Measurements from ENCODE around the gene AFF3.
"Not testable (repeated sequence)": the region's sequence is repeated elsewhere in the genome, so short reads cannot be mapped to it uniquely, and the experiment has no call there.

The AFF3 gene

DNA sequence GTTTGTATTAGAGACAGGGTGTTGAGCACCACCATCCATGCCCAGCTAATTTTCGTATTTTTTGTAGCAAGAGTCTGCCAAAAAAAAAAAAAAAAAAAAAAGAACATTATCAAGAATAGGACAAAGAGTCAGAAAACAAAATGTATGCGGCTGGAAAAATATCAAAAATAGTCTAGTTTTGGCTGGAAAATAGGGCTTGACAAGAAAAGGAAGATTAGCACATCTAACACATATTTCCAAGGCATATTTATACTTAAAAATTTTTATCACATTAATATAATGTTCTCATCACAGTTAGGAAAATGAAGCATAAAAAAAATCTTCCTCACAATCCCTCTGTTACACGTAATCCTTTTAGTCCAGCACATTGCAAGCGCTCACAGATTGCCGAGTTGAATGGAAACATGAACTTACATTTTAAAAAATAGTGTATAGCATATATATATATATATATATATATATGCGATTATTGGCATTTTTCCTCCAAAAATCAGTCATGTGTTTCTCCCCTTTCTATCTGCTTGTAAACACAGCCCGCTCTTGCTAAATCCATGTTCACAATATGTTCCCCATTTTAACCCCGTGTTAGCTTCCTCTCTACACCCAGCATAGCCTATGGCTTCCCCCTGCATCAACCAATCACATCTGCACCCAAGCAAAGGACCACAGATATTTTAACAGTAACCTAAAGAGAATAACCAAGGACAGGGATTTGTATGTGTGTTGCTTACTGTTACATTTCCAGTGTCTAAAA, 183.0 kb downstream of the AFF3 start:
- no peak for DNase-seq

DNA sequence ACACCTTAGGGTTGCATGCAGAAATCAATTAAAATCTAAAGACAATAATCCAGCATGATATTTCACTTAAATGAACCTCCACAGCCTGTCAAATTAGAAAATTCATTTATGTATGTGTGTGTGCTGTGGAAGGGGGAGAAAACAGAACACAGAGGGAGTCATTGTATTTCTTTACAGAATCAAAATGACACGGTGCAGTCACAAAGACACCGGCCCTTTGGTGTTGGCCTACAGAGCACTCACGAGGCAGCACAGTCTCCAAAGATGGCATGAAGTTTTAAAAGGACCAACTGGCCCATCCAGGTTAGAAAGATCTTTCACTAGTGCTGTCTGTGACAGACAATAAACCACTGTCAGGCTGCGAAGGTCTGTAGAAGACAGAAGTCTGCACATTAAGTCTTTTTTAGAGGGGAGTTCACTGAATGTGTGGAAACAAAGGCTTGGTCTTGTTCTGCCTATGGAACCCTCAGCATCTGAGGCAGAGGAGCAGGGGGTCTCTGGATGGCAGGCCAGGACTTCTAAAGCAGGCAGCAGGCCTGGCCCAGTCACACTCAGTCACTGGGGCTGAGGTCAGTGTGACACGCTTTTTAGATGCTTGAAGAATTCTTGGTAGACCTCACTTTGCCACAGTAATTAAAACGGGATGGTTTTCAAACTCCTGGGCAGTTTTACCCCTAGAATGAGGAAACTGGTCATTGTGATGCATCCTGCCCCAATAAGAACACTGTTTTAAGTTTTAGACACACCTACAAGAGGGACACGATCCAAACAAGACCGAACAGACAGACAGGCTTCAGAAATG, 184.9 kb downstream of the AFF3 start:
- no peak for DNase-seq

DNA sequence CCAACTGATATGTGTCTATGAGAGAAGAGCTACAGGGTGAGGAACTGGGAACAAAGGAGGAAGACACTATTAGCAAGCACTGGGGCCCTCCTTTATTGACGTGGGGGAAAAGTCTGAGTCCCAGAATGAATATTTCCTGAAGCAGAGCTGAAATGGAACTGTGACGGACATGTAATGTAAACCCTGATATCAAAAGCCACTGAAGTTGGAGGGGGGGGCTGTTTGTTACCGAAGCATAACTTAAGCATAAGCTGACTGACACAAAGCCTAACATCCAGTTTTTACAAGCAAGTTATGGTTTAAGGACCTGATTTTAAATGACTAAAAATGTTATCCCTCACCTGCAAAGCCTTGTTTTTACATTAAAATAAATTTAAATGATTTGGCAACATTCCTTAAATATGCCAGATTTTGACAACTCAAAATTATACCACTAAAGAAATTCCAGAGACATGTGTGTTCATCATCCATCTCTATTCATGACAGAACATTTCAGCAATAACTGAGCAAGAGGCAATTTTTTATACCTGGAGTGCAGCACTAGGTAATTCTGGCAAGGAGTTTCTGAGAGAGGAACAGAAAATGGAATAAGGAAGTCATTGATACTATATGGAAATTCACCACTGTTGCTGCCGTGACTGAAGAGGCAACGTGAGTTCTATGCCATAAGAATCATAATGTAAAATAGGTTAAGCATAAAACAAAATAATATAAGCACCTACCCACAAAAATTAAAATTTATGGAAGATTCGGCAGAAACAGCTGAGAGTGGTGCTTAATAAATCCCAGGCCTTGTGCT, 186.0 kb downstream of the AFF3 start:
- no peak for DNase-seq

DNA sequence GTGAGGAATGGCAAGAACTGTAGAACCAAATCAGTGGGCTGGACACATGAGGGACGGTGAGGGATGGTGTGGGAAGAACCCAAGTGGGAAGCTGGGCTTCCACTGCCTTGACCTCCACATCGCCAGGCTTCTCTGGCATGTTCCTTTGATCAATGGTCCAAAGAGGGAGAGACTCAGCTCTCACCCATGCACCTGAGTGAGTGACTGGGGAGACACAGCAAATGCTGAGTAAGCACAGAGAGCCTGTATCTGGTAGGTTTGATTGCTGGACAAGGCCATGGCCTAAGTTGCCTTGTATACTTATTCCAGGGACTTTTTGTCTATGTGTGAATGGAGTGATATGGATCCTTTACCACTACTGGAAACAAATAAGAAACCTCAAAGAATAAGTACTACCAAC, 188.6 kb downstream of the AFF3 start:
- DNase-seq = no peak

DNA sequence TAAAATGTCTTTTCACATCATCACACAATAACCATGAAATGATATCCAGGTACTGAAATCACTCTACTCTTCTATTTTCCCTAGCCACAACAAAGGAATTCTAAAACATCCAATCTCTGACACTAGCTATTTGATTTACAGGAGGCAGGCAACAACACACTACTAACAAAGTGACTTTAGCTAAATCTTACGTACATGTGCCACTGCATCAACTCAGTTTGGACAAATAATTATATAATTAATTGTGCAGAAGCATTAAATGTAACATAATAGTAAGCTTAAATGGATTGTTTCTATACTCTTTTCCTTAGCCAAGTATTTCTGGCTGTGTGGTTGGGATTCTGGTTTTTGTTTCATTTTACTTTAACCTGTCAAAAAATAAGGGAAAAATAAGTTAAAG, 192.4 kb downstream of the AFF3 start:
- DNase-seq = no peak

DNA sequence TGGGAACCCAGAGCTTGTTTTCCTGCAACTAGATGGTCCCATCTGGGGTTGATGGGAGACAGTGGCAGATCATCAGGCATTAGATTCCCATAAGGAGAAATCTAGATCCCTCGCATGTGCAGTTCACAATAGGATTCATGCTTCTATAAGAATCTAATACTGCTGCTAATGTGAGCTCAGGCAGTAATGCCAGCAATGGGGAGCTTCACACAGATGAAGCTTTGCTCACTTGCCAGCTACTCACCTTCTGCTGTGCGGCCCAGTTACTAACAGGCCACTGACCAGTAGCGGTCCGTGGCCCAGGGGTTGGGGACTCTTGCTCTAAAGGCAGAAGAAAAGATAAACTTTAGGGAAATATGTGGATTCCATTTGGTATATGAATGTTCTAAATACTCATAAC, 192.9 kb downstream of the AFF3 start:
- no peak for DNase-seq

DNA sequence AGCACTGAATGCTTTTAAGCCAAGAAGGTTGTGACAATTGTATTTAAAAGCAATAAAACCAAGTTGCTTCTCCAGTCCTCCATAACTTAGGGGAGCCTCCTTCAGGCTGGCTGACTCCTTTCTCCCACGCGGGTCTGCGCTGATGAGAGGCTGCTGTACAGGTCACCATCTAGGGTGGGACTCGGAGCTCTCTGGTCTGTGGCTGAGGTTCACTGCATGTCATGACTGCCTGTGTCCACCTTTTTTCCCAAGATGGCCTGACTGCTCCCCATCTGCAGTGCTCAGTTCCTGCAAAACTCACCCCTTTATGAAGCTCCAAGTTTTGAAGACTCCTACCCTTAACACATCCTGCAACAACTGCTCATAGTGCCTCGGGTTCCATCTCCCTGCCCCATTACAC, 194.4 kb downstream of the AFF3 start:
- DNase-seq = no peak

DNA sequence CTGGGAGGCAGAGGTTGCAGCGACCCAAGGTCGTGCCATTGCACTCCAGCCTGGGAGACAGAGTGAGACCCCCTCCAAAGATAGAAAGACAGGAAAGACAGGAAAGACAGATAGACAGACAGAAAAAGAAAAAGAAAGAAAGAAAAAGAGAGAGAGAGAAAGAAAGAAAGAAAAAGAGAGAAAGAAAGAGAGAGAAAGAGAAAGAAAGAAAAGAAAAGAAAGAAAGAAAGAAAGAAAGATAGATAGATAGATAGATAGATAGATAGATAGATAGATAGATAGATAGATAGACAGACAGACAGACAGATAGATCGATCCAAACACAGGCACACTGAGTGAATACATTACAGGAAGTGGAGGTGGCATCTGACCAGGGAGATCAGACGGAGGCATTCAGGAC, 195.0 kb downstream of the AFF3 start:
- DNase-seq = not testable (repeated sequence)

DNA sequence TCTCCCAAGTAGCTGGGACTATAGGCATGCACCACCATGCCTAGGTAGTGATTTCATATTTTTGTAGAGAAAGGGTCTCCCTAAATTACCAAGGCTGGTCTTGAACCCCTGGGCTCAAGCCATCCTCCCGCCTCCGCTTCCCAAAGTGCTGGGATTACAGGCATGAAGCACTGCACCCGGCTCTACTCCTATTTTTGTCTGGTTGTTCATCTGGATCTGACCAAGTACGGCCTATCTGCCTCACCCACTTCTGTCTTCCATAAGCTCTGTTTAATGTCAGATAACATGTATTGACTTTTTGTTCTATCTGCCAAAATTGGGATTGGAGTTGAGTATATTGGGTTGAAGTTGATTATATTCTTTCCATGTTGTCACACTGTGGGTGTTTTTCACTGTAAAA, 198.4 kb downstream of the AFF3 start:
- DNase-seq = no peak

DNA sequence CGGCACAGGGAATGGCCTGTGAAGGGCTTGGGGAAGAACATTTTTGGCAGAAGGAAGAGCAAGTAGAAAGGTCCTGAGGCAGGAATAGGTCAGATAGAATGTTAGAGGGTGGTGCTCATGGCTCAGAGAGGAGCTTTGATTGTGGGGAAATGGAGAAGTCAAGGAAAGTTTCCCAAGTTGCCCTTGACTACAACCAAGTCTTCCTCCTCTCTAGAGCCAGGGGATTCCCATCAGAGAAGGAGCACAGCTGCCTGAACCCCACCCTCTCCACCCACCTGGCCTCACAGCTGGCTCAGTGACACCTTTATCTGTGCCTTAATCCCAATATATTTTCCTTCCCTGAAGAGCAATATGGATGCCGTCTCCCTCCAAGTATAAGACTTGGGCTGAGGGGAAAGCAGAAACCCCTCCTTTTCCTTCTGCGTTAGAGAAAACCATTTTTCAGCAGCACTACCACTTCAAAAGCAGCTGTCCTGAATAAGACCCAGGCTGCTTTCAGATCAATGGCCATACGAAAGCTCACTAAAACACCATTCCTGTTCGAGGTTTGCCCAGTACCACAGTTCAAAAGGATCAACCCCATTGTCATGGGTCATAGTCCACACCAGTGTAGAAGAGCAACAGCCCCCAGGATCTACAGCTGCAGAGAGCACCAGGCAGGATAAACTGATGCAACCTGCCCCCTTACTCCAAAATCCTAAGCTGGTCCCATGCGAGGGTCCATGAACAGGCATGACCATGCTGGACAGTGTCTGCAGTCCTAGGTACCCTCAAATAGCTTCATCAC, 199.6 kb downstream of the AFF3 start:
- no peak for DNase-seq

DNA sequence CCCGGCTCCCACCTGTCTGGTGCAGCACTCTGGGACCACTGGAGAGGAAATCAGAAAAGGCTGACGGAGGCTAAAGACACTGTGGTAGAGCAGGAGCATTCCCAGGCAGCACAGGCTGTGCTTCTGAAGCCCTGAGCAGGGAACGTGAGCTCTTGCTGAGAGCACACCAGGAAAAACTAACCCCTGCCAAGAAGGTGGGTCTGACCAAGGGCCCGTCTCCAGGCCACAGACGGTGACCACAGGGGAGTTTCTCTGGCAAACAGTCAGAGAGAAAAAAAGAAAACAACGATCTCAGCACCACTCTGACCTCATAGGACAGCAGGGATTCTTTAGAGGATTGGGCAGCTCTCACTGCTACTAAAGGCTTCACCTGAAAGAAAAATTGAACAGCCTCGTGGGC, 201.4 kb downstream of the AFF3 start:
- DNase-seq = no peak

DNA sequence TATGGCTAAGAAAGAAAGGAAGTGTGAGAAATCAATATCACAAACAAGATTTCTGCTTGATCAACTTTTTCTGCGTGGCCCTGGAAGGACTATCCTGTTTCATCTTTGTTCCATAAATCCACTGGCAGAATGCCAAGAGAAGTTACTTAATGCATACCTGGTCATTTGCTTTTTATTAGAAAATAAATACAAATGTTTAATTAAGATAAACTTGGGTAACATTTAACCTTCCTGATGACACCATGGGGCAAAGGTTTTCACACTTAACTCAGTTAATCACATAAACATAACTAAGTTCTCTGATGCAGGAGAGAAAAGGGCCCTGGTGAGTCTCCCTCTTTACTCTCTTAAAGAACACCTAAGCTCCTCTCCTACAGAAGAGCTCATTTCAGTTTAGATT, 203.3 kb downstream of the AFF3 start:
- no peak for DNase-seq

DNA sequence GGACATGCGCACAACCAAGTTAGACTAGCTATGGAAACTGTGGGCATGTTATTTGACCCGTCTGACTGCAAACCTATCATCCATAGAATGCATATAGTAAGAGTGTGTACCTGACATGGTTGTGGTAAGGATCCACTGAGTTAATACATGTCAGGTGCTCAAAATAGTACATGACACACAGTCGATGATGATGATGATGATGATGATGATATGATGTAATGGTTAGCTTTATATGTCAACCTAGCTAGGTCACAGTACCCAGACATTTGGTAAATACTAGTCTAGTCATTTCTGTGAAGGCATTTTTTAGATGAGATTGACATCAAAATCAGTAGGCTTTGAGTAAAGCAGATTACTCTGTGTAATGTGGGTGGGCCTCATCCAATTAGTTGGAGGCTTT, 204.1 kb downstream of the AFF3 start:
- no peak for DNase-seq

DNA sequence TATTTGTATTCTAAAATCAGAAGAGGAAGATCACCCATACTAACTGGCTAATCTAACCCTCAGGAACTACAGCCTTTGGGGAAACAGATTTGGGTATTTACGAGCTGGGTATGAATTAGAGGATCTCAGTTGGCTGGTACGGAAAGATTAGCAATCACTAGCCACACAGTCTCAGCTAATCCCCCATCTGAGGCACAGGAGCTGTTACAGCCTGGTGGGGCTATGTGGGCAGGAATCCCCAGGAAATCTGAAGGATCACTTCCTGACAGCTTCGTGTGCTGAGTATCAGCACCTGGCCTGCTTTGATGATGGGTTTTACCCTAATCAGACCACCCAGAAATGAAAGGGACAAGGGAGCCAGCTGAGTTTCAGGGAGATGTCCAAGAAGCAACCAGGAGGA, 206.3 kb downstream of the AFF3 start:
- DNase-seq = no peak

DNA sequence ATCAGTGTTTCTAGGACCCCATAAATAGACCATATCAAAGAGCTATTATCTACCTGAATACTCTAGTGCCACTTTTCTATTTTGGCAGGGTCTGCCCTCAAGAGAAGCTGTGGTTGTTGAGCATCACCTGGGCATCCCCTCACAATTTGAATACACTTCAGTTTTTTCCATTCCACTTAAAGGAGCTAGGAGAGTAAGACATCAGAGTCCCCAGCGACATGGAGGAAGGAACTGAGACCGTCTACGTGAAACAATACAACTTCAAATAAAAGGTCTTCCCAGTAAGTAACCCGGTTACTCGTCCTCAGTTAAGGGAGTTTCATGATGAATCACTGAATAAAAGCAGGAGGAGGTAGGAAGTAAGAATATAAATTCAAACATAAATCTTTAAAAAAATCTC, 206.7 kb downstream of the AFF3 start:
- no peak for DNase-seq

DNA sequence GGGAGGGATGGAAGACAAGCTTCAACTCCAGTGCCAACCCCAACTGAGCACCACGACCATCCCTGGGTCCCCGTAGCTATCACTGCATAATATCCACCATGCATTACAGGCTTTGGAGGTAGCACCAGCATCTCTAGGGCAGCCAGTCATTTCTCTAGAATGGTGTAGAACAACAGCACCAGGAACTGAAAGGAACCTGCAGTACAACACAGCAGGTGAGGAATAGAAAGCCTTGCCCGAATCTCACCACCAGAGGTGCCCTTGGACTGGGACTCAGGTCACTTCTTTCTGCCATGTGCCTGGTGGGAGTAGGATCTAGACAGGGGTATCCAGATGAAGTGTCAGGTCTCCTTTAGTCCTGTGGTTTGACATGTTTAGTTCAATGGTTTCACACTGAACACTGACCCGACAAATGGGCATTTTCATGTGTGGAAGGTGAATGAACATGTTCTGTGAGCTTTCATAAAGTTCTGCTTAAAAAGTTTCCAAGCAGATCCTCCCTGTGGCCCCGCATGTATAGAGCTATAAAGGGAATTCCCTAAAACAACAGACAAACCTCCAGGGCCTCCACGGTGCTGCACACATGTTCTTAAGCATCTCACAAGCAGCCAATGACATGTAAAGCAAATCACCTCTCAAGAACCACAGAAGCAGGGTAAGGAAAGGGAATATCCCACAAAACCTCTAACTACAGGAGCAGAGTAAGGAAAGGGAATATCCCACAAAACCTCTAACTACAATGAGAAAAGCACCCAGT, 208.3 kb downstream of the AFF3 start:
- no peak for DNase-seq

DNA sequence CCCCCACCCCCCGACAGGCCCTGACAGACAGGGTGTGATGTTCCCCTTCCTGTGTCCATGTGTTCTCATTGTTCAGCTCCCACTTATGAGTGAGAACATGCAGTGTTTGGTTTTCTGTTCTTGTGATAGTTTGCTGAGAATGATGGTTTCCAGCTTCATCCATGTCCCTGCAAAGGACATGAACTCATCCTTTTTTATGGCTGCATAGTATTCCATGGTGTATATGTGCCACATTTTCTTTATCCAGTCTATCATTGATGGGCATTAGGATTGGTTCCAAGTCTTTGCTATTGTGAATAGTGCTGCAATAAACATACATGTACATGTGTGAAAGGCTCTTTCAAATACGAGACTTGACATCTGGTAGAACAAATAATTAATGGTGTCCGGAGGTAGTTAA, 208.9 kb downstream of the AFF3 start:
- not testable (repeated sequence) for DNase-seq

DNA sequence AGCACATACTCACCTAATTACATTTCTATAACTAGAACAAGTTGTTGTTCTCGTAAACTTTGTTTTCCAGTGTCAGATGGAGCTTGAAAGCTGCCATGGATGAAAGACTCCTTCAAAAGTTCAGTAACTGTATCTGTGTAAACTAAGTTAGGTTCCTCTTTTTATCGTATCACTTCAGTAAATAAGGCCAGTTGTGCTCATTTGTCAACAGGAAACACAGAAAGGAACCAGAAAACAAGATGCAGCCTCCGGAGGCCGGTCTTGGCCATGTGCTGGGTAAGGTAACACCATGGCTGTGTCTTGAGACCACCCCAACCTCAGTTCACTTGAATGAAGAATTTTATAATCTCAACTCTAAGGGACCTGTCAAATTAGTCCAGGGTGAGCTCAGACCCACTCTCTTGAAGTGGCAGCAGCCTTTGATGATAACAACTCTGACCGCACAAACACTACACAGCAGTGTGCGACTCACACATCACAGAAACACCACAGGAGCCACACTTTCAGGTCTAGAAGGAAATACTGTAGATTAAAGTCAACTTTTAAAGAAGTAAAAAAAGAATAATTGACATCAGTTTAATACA, 213.8 kb downstream of the AFF3 start:
- no peak for DNase-seq

DNA sequence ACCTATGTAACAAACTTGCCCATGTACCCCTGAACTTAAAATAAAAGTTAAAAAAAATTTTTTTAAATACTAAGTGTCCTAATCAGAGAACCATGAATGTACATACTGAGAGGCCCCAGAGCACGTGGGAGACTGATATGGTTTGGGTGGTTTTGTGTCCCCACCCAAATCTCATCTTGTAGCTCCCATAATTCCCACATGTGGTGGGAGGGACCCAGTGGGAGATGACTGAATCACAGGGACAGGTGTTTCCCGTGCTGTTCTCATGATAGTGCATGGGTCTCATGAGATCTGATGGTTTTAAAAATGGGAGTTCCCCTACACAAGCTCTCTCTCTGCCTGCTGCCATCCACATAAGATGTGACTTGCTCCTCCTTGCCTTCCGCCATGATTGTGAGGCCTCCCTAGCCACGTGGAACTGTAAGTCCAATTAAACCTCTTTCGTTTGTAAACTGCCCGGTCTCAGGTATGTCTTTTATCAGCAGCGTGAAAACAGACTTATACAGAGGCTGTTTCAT, 214.6 kb downstream of the AFF3 start:
- DNase-seq = not testable (repeated sequence)

DNA sequence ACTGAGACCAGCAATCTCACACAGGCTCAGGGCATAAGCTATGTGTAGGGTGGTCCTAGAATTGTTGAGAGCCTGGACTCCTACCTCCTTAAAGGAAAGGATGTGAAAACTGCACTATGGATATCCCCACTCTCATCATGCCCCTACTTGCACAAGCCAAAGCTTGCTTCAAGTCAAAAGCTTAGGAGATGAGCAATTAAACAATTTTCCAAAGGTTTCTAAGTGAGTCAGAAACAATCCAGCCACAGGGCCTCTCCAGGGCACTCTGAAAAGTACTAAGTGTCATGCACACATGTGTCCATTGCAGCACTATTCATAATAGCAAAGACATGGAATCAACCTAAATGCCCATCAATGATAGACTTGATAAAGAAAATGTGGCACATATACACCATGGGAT, 215.4 kb downstream of the AFF3 start:
- DNase-seq = no peak

DNA sequence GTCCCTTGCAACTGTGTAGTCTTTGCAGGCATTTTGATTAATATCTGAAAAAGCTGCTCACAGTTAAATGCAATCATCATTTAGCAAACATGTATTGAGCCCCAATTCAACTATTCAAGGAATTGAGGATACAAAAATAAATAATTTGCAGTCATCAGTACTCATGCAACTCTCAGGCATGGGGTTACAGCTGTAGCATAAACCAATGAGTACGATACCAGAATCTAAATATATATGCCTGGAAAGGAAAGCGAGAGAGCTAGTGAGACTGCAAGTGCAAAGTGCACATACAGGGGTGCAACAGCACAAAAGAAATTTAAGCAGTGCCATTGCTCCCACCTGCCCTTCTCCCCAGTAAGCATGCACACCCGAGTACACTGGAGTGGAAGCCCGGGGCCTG, 216.4 kb downstream of the AFF3 start:
- DNase-seq = no peak

DNA sequence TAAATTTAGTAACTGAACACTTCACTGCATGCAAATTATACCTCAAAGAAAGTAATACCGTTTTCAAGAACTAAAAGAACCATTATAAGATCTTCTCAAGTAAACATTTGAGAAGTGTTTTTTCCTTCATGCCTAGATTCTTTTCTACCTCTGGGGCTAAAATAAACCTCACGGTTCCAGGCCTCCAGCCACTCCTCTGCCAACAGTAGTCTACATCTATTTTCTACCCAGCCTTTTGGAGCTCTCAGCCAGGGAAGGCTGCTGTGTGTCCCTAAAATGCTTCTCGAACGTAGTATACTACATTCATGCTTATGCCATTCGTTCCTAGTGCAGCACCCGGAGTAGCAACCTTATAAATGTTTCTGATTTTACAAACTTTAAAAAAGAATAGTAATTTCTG, 219.7 kb downstream of the AFF3 start:
- DNase-seq = no peak
